HG03521 (cell line): ENCODE data around the gene PDRG1.

ENCODE experiments used
- ATAC-seq: cut with Tn5 transposase; IDR thresholded peaks from one replicate; pipeline ENCODE4 v1.9.1; 2021; ENCODE audit warnings: mild to moderate bottlenecking, moderate library complexity; ENCODE audit not compliant: unreplicated experiment

PDRG1 gene

GRCh38 chr20:31909253-31910070 is 42.4 kb downstream of the PDRG1 start:
- ATAC-seq = no peak

DNA sequence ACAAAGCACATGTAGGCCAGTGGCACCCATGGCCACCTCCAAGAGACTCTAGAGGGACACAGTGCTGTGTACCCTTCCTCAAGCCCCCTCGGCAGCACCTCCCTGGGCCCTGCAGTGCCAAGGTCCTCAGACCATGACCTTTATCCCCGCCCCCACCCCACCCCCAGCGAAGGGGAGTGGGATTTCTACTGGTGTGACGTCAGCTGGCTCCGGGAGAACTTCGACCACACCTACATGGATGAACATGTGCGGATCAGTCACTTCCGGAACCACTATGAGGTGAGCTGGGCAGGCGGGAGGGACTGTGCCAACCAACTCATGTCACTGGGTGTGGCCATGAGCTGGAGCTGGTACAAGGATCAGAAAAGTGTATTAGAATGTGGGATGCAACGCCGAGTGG is 43.4 kb downstream of the PDRG1 start:
- no peak for ATAC-seq

DNA sequence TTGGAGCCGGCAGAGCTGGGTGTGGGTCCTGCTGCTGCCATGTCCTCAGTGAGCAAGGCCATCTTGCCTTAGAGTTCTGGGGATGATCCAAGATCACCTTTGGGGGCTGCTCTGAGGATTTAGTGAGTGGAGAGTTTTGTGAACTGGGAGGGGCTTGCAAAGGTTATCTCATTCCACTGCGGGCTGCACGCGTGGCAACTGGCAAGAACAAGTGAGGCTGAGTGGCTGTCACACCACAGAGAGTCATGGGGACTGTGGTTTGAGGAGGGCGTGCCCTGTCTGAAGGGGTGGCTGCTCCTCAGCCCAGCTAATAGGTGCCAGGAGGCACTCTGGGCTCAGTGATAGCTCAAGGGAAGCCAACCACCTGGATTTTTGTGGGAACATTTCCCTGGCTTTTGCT is 43.8 kb downstream of the PDRG1 start:
- no peak for ATAC-seq

DNA sequence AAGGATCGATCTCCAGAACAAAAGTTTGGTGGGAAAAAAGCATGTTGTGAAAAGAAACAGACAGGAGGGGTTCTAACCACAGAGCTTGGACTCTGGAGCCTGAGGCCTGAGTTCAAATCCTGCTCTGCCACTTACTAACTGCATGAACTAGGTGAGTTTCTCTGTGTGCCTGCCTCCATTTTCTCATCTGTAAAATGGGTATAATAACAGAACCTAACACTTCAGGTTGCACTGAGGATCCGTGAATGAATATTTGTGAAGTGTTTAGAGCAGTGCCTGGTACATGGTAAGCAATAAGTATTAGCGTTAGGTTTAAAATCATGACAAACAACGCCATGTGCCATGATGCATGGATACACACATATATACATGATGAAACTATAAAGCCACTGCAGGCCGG is 44.8 kb downstream of the PDRG1 start:
- ATAC-seq = no peak

DNA sequence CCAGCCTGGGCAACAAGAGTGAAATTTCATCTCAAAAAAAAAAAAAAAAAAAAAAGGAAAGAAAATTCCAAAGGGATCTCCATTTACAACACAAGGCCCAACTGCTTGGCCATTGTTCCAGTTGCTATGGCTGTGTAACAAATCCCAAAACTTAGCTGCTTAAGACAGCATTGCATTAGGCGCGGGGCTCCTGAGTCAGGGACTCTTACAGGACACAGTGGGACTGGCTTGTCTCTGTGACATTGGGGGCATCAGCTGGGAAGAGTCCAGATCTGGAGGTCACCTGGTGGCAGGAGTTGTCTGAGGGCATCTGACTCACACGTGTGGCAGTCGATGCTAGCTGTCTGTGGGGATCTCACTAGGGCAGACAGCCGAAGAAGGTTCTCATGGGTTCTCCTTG is 45.8 kb downstream of the PDRG1 start:
- ATAC-seq = no peak

DNA sequence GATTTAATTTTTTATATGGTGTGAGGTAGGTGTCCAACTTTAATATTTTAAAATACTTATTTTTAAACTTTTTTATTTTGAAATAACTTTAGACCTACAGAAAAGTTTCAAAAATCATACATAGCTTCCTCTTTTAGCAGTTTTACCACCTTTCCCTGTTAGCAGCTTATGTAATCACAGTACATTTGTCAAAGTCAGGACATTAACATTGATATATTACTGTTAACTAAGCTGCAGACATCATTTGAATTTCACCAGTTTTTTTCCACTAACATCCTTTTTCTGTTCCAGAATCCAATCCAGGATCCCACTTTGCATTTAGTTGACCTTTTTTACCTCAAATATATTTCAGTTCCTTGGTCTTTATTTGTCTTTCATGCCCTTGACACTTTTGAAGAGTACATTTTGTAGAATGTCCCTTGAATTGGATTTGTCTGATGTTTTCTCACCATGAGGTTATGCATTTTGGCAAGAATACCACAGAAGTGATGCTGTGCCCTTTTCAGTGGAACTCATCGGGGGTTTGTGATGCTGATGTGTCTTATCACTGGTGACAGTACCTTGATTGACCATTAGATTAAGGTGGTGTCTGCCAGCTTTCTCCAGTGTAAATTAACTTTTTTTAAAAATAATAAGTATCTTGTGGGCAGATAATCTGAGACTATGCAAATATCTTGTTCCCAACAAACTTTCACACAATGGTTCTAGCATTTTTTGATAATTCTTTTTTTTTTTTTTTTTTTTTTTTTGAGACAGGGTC is 48.0 kb downstream of the PDRG1 start:
- no peak for ATAC-seq

DNA sequence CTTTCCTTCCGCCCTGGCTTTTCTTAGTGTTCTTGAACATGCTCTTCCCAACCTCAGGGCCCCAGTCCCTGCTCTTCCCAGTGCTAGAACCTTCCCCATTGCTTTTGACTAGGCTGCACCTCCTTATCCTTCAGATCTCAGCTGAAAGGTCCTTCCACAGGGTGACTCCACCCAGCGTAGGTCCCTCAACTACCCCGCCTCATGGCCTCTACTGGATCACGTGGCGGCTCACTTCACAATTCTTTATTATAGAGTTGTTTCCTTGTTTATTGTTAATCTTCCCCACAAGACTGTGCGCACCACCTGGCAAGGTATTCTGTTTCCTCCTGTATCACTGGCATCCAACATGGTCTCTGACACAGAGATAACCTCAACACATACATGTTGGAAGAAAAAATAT is 50.2 kb downstream of the PDRG1 start:
- no peak for ATAC-seq

DNA sequence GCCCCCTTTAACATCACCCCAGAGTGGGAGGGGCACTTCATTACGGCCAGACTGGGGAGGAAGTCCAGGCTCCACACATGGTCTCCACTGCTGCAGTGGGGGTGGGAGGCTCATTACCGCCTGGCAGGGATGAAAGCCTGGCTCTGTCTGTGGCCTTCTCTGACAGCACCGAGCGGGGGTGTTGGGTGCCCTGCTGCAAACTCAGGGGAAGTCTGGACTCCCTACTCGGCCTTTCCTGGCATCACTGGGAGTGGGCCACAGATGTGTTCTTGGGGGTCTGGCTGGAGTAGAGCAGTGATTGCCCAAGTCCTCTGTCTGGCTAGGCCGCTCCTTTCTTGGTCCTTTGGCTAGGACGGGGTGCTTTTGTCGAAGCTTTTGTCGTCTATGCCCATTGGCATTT is 54.3 kb downstream of the PDRG1 start:
- no peak for ATAC-seq

GRCh38 chr20:31896049-31896448 is 55.8 kb downstream of the PDRG1 start:
- ATAC-seq = no peak

GRCh38 chr20:31894980-31895675 is 56.7 kb downstream of the PDRG1 start:
- ATAC-seq = peak; percentile 97
